GM21447 (cell line): ENCODE results near the gene CLIP2.
"Not testable (repeated sequence)": the region's sequence is repeated elsewhere in the genome, so short reads cannot be mapped to it uniquely, and the experiment has no call there.

Experiments used
- ATAC-seq: cut with Tn5 transposase; IDR thresholded peaks from one replicate; pipeline ENCODE4 v1.9.1; 2021; ENCODE audit not compliant: unreplicated experiment

The CLIP2 gene

DNA sequence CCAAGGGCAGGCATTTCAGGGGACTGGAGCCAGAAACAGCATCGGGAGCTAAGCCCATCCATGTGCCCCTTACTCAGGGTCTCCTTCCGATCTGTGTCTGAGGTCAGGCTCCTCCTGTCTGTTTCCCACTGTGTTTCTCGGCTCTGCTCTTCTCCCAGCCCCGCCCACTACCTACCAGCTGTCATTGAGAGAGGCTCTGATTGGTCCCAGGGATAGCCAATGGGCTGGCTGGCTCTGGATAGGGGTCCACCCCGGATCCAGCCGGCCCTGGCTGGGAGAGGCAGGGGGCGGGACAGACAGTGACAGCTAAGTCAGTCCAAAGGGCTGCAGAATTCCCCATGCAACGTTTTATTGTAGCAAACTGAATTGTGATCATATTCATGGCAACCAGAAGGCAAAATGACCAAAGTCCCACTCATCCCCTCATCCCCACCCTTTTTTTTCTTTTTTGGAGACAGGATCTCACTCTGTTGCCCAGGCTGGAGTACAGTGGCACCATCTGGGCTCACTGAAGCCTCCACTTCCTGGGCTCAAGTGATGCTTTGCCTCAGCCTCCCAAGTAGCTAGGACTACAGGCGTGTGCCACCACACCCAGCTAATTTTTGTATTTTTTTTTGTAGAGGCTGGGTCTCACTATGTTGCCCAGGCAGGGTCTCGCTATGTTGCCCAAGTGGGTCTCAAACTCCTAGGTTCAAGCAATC is 76.3 kb downstream of the CLIP2 start:
- ATAC-seq: no peak

DNA sequence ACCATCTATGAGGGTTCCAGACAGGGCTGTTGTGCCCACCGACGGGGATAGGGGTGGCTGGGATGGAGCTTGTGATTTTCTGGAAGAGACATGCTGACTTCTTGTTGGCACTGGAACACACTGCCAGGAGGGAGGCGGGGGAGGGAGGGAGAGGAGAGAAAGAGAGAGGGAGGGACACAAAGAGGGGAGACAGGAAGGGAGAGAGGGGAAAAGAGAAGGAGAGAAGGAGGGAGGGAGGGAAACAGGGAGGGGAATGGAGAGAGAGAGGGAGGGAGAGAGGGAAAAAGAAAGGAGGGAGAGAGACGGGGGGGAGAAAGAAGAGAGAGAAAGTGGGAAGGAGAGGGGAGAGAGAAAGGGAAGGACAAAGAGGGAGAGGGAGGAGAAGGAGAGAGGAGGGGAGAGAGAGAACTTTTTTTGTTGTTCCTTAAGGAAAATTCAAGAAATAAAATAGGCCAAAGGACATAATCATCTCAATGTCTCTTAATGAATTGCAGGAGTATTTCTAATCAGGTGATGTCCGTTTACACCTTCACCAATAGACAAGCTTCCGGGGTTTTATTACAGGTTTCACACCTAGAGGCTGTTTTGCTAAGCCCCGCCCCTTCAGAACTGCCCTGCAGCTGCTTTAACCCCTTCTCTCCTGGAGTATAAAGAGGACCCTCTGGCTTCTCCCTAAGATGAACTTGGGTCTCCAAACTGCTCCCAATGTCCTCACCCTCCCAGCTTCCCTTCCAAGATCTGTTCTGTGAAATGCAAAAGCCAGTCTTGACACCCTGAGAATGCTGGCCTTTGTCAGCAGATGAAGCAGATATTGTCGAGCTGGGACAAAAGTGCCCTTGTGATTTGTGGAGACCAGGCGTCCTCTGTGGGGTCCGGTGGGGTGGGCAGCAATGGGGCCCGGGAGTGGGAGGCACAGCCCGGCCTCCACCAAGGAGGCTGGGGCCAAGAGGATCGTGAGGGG is 82.5 kb downstream of the CLIP2 start:
- no peak for ATAC-seq

DNA sequence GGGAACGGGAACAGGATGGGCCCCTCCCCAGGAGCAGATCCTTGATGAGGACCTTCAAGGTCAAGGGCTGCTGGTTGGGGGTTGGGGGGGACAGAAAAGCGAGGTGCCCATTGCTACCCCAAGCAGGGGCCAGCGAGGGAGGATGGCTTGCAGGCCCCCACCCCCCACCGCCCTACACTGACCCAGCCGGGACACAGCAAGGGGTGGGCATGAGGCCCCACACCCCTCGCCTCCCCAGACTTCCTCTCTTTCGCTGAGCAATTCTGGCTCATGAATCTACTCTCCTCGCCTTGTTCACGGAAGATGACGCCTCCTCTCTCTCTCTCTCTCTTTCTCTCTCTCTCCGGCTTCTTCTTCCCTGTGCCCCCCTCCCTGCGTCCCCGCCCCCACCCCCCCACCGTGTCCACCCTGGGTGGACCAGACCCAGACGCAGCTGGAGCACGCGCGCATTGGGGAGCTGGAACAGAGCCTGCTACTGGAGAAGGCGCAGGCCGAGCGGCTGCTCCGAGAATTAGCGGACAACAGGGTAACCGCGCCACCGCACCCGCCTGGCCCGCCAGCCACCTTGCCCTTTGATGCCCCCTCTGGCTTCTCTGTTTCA is 83.4 kb downstream of the CLIP2 start:
- no peak for ATAC-seq

DNA sequence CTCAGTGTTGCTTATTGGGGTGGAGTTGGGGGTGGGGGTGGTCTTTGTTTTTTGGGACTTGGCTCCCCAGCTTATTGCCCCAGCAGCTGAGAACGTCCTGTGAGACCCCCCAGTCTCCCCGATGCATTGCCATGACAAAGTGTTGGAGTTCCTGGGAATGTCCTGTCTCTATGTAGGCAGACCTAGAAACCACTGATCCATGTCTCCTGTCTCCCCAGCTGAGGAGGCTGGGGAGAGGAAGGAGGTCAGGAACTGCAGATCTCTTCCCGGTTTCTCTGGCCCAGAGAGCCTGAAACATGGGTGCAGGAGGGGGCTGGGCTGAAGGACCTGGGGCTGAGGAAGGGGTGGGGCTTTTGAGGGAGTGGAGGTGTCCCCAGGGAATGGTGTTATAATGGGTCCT is 84.3 kb downstream of the CLIP2 start:
- no peak for ATAC-seq

DNA sequence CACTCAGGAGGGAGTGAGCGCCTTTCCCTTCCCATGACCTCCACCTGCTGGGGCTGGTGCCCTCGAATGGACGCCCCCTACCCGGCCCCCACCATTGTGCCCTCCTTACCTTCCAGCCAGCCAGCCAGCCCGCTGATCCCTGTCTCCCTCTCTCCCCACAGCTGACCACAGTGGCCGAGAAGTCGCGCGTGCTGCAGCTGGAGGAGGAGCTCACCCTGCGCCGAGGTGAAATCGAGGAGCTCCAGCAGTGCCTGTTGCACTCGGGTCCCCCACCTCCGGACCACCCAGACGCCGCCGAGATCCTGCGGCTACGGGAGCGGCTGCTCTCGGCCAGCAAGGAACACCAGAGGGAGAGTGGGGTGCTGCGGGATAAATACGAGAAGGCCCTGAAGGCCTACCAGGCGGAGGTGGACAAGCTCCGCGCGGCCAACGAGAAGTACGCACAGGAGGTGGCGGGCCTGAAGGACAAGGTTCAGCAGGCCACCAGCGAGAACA is 86.6 kb downstream of the CLIP2 start:
- ATAC-seq: no peak

DNA sequence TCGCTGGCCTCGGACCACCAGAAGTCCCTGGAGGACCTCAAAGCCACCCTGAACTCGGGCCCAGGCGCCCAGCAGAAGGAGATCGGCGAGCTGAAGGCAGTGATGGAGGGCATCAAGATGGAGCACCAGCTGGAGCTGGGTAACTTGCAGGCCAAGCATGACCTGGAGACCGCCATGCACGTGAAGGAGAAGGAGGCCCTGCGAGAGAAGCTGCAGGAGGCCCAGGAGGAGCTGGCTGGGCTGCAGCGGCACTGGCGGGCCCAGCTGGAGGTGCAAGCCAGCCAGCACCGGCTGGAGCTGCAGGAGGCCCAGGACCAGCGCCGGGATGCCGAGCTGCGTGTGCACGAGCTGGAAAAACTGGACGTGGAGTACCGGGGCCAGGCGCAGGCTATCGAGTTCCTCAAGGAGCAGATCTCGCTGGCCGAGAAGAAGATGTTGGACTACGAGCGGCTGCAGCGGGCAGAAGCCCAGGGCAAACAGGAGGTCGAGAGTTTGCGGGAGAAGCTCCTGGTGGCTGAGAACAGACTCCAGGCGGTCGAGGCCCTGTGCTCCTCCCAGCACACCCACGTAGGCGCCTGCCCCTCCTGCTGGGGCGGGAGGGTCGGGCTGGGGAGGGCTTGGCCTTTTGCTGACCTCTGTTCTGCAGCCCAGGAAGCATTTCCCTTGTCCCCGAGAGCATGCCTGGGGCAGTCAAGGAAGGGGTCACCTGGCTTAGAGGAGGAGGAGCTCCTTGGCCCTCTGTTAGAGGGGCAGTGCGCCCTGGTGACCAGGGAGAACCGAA is 87.2 kb downstream of the CLIP2 start:
- ATAC-seq: no peak

DNA sequence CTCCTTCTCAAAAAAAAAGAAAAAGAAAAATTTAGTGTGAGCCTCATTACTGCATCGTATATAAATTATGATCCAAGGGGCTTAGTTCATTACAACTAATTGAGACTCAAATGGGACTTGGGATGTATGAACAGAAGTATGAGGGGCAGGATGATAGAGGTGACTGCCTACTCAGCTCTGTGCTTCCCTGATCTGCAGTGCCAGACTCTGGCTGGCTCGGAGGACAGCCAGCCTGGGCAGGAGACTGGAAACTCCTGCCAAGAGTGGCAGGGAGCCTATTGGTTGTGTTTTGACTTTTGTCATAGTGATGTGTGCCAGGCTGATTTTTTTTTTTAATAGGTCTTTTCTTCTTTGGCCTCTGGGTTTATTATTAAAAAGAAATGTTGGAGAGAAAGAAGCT is 90.7 kb downstream of the CLIP2 start:
- no peak for ATAC-seq

DNA sequence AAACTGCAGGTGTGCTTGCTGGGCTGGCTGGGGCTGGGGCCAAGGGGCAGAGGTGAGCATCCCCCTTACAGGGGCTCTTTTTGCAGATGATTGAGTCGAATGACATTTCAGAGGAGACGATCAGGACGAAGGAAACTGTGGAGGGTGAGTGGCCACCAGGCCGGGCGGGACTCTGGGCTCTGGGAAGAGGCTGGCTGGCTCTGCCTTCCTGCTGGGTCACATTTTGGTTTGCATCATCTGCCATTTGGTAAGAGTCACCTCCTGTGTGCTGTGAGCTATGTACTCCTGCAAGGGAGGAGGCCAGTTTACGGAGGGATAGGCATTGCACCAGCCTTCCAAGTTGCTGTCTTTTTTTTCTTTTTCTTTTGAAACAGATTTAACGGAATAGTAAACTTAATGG is 91.5 kb downstream of the CLIP2 start:
- no peak for ATAC-seq

DNA sequence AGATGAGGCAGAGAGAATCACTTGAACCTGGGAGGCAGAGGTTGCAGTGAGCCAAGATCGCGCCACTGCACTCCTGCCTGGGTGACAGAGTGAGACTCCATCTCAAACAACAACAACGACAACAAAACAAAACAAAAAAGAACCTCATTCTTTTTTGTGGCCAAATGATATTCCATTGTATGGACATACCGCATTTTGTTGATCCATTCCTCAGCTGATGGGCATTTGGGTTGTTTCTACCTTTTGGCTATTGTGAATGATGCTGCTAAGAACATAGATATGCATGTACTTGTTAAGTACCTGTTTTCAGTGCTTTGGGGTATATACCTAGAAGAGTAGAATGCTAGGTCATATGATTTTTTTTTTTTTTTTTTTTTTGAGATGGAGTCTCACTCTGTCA is 94.9 kb downstream of the CLIP2 start:
- ATAC-seq: not testable (repeated sequence)

DNA sequence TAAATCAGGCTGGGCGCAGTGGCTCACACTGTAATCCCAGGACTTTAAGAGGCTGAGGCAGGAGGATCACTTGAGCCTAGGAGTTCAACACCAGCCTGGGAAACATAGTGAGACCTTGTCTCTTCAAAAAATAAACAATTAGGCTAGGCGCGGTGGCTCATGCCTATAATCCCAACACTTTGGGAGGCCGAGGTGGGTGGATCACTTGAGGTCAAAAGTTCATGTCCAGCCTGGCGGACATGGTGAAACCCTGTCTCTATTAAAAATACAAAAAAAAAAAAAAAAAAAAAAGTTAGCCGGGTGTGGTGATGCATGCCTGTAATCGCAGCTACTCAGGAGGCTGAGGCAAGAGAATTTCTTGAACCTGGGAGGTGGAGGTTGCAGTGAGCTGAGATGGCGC is 95.6 kb downstream of the CLIP2 start:
- not testable (repeated sequence) for ATAC-seq

DNA sequence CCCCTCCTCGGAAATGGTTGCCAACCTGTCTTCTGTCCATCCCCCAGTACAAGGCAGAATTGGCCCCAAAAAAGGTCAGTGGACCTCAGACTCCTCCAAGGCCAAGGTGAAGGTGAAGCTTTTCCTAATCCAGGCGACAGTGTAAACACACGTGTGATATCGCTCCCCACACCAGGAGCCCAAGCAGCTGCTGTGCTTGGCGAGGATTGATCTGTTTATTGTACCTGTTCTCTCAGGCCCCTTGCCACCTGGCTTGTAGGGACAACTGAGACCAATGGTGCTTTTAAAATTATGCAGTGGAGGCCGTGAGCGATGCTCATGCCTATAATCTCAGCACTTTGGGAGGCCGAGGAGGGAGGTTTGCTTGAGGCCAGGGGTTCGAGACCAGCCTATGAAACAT is 98.4 kb downstream of the CLIP2 start:
- ATAC-seq: no peak

DNA sequence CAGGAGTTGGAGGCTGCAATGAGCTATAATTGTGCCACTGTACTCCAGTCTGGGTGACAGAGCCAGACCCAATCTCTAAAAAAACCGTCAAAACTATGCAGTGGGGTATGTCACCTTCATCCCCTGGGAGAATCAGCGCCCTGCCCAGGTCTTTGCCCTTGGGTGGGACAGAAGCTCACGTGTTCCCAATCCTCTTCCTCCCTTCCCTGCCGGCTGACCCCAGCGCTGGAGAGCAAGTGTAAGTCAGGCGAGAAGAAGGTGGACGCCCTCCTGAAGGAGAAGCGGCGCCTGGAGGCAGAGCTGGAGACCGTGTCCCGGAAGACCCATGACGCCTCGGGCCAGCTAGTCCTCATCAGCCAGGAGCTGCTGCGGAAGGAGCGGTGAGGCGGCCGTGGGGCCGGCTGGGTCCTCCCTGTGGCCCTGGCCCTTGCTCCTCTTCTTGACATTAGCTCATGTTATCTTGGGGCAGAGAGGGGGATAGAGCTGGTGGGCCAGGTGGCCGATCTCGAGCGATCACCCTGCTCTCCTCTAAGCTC is 99.7 kb downstream of the CLIP2 start:
- no peak for ATAC-seq

DNA sequence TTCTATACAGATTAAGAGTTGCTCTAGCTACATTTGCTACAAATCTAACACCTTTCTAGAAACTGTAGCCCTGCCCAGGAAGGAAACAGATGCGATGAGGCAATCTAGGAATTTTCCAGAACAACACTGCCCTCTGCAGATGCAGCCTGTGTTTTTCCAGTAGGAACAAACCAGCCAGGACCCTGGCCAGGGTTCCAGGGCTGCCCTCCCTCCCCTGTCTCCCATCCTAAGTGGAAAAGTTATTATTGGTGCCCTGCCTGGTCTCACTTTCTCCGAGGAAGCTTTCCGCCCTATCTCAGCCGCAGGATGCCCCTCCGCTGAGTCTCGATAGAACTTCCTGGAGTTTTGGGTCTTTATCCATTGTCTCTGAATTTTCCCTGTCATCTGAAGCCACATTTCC is 104.5 kb downstream of the CLIP2 start:
- not testable (repeated sequence) for ATAC-seq

DNA sequence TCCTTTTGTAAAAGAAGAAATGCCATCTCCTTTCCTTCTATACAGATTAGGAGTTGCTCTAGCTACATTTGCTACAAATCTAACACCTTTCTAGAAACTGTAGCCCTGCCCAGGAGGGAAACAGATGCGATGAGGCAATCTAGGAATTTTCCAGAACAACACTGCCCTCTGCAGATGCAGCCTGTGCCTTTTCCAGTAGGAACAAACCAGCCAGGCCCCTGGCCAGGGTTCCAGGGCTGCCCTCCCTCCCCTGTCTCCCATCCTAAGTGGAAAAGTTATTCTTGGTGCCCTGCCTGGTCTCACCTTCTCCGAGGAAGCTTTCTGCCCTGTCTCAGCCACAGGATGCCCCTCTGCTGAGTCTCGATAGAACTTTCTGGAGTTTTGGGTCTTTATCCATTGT is 105.4 kb downstream of the CLIP2 start:
- ATAC-seq: not testable (repeated sequence)

DNA sequence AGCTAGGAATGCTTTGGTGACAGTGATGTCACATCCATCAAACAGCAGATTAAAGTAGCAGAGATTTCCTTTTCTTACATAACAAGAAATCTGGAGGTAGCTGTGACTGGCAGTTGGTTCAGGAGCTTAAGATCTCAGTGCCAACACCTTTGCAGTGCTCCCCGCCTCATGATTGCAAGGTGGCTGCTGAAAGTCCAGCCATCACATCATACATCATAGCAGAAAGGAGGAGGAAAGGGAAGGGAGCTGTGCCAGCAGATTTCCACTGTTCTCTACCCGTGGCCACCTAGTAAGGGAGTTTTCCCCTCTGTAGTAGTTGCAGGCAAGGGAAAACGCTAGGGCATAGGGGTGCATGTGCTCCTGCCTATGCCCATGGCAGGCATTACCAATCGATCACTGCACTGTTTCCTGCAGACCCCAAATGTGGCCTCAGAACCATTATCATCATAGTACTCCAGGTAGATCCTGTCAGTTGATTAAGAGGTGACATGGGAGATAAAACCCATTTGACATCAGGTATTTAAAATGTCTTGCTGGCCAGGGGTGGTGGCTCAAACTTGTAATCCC is 106.6 kb downstream of the CLIP2 start:
- no peak for ATAC-seq

DNA sequence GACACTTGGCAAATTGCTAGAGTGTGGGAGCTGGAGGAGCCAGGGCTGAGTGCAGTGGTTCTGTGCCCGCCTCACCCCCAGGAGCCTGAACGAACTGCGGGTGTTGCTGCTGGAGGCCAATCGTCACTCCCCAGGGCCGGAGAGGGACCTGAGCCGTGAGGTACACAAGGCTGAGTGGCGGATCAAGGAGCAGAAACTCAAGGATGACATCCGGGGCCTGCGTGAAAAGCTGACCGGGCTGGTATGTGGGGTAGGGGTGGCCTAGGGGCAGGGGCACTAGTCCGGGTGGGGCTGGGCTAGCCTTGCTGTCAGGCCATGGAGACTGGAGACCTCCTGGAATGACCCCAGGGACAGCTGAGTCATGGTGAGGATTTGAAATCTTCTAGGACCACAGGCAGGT is 107.8 kb downstream of the CLIP2 start:
- ATAC-seq: no peak

DNA sequence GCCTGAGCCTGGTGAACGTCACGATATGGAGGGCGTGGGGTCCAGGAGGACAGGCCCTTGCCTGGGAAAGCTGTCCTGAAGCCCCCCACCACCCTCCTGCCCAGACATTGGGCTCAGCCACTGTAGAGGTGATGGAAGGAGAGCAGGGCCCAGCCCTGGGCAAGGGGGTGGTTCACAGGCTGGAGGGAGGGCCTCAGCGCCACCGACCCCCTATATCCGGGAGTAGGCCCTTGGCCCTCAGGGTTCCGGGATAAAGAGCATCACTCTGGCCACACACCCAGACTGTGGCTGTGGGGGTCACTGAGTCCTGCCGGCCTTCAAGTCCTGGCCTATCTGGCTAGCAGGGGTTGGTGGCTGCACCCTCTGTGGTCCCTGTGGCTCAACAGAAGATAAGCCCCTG is 109.2 kb downstream of the CLIP2 start:
- ATAC-seq: no peak

DNA sequence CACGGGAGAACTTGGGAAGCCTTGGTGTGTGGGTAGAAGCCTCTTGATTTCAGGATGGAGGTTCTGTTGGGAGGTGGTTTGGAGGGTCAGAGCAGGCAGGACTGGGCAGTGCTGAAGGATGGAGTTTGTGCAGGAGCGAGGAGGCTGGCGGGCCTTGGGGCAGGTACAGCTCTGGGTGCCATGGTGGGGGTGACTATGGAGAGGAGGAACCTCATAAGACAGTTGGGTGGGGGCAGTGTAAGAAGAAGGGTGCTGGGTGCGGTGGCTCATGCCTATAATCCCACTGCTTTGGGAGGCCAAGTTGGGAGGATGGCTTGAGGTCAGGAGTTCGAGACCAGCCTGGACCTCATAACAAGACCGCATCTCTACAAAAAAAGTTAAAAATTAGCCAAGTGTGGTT is 109.8 kb downstream of the CLIP2 start:
- no peak for ATAC-seq

DNA sequence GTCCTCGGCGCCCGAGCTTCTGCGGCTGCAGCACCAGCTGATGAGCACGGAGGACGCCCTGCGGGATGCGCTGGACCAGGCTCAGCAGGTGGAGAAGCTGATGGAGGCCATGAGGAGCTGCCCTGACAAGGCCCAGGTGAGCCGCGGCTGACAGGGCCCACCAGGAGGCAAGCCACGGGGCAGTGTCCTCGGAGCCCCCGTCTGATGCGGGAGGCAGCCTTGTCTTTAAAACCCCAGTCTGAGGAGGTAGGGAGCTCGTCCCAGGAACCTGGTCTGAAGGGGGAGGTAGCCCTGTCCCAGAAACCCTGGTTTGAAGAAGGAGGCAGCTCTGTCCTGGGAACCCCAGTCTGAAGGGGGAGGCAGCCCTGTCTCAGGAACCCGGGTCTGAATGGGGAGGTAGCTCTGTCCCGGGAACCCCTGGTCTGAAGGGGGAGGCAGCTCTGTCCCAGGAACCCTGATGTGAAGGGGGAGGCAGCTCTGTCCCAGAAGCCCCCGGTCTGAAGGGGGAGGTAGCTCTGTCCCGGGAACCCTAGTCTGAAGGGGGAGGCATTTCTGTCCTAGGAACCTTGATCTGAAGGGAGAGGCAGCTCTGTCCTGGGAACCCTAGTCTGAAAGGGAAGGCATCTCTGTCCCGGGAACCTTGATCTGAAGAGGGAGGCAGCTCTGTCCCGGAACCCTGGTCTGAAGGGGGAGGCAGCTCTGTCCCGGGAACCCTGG is 111.4 kb downstream of the CLIP2 start:
- no peak for ATAC-seq
